ENCODE data around the gene FCHSD2.

Gene FCHSD2

DNA sequence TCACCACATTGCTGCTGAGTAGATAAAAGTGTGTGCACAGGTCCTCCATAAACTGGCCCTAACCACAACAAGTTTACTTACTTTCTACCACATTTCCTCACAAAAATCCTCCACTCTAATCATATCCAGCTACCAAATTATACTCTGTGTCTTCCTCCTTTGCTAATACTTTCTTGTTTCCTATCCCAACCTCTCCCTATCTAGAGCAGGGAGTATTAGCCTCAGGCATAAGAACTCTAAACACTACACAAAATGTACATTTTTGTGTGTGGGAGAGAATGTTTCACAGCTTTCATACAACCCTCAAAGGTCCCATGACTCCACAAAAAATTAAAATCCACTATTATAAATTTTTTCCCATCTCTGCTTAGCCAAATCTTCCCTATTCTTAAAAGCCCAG is 255.5 kb downstream of the FCHSD2 start:
- Histone ChIP-seq H3K27me3 (replicated peaks in 2 of 5; ENCODE audit: control insufficient read depth in 4 of 5, insufficient read depth in 5 of 5, low read length in 4 of 5) (no peaks in the 10 kb centered on the region), H3K4me3 (ENCODE audit: control insufficient read depth in 1 of 7, extremely low read depth in 1 of 7, insufficient read depth in 4 of 7, low read depth in 2 of 7, low read length in 6 of 7) (no peak overlapping the region), H3K27ac (ENCODE audit: insufficient read depth in 1 of 2, low read depth in 1 of 2, low read length in 2 of 2, poor library complexity in 1 of 2, severe bottlenecking in 2 of 2) (no peak overlapping the region), H3K4me1 (ENCODE audit: control extremely low read depth in 1 of 4, control insufficient read depth in 4 of 4, insufficient read depth in 4 of 4, low read length in 3 of 4) (no peaks in the 10 kb centered on the region), H3K9me3 (ENCODE audit: control extremely low read depth in 1 of 5, control insufficient read depth in 4 of 5, insufficient read depth in 2 of 5, low read depth in 1 of 5, low read length in 4 of 5) (no peaks in the 10 kb centered on the region), H3K36me3 (ENCODE audit: control insufficient read depth in 4 of 4, insufficient read depth in 4 of 4, low read length in 3 of 4) (peaks cover 22 to 51% (median 35%) of the 10 kb centered on the region in 4 experiments)
- ChIA-PET CTCF (no interaction called here), POLR2A (no interaction called here)
- no peak for DNase-seq

DNA sequence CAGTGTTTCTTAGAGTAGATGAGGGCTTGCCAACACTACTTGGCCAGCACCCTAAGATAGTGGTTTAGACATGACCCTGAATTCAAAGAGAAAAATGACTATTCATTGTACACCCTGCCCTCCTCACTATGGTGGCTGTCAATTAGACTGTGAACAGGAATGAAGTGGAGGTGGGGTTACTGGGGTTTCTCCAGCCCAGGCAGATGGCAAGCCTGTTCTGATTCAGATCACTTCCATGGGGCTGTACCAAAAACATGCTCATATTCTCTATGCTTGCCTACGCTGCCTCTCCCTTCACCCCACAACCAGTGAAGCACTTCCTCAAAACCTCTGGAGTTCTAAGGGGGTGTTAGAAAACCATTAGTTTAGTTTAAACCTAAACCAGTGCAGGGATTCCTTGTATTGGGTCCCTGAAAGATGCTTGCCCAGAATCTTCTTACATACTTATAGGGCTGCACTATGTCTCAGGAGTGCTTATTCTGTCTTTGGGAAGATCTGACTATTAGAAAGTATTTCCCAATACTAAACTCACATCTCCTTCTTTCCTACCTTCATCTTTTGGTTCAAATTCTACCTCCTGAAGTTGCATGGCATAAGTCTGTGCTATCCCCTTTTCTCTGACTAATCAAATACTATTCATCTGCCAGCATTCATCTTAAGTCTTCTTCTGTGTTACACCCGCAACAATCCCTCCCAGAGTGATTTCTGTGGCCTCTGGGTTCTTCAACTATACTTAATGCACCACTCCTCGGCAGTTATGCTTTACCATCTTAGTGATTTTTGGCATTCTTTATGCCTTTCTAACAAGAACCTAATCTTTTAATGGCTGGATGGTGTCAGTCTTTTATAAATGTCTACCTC is 256.1 kb downstream of the FCHSD2 start:
- 100% methylated on average over 1 of the region's 3 CpGs for WGBS (ENCODE audit: insufficient coverage)
- Histone ChIP-seq H3K27me3 (replicated peaks in 2 of 5; ENCODE audit: control insufficient read depth in 4 of 5, insufficient read depth in 5 of 5, low read length in 4 of 5) (no peaks in the 10 kb centered on the region), H3K36me3 (ENCODE audit: control insufficient read depth in 4 of 4, insufficient read depth in 4 of 4, low read length in 3 of 4) (peaks cover 22 to 54% (median 36%) of the 10 kb centered on the region in 4 experiments), H3K4me3 (ENCODE audit: control insufficient read depth in 1 of 7, extremely low read depth in 1 of 7, insufficient read depth in 4 of 7, low read depth in 2 of 7, low read length in 6 of 7) (no peak overlapping the region), H3K27ac (ENCODE audit: insufficient read depth in 1 of 2, low read depth in 1 of 2, low read length in 2 of 2, poor library complexity in 1 of 2, severe bottlenecking in 2 of 2) (no peak overlapping the region), H3K9me3 (ENCODE audit: control extremely low read depth in 1 of 5, control insufficient read depth in 4 of 5, insufficient read depth in 2 of 5, low read depth in 1 of 5, low read length in 4 of 5) (no peaks in the 10 kb centered on the region), H3K4me1 (ENCODE audit: control extremely low read depth in 1 of 4, control insufficient read depth in 4 of 4, insufficient read depth in 4 of 4, low read length in 3 of 4) (no peaks in the 10 kb centered on the region)
- ChIA-PET CTCF (no interaction called here), POLR2A (no interaction called here)
- no peak for DNase-seq

GRCh38 chr11:72876147-72876546 is 266.0 kb downstream of the FCHSD2 start:
- POLR2A ChIA-PET: no interaction called here
- Histone ChIP-seq H3K9me3 (ENCODE audit: control extremely low read depth in 1 of 5, control insufficient read depth in 4 of 5, insufficient read depth in 2 of 5, low read depth in 1 of 5, low read length in 4 of 5) (no peaks in the 10 kb centered on the region), H3K36me3 (ENCODE audit: control insufficient read depth in 4 of 4, insufficient read depth in 4 of 4, low read length in 3 of 4) (peaks cover 8 to 31% (median 19%) of the 10 kb centered on the region in 4 experiments)

DNA sequence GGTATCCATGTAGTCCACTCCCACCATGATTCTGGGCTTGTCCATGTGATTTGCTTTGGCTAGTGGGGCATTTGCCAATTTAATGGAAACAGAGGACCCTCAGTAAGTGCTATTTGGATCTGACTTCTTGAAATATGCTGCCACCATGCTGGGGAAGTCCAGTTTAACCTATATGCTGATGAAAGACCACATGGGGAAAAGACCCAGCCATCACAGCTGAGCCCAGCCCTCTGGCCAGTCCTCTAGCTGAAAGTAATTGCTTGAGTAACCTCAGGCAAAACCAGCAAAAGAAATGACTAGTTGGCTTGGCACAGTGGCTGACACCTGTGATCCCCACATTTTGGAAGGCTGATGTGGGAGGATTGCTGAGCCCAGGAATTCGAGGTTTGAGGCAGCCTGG is 266.4 kb downstream of the FCHSD2 start:
- H3K4me1 ChIP-seq (ENCODE audit: control extremely low read depth in 1 of 4, control insufficient read depth in 4 of 4, insufficient read depth in 4 of 4, low read length in 3 of 4): no peaks in the 10 kb centered on the region
- ChIA-PET POLR2A (no interaction called here), CTCF (no interaction called here)
- 100% methylated on average over 1 of the region's 1 CpG for WGBS (ENCODE audit: insufficient coverage)
- H3K4me3 ChIP-seq (ENCODE audit: control insufficient read depth in 1 of 7, extremely low read depth in 1 of 7, insufficient read depth in 4 of 7, low read depth in 2 of 7, low read length in 6 of 7): no peak overlapping the region
- no peaks in the 10 kb centered on the region for H3K27me3 ChIP-seq (replicated peaks in 2 of 5; ENCODE audit: control insufficient read depth in 4 of 5, insufficient read depth in 5 of 5, low read length in 4 of 5)
- peaks cover 8 to 33% (median 19%) of the 10 kb centered on the region in 4 experiments for H3K36me3 ChIP-seq (ENCODE audit: control insufficient read depth in 4 of 4, insufficient read depth in 4 of 4, low read length in 3 of 4)
- H3K27ac ChIP-seq (ENCODE audit: insufficient read depth in 1 of 2, low read depth in 1 of 2, low read length in 2 of 2, poor library complexity in 1 of 2, severe bottlenecking in 2 of 2): no peak overlapping the region
- no peaks in the 10 kb centered on the region for H3K9me3 ChIP-seq (ENCODE audit: control extremely low read depth in 1 of 5, control insufficient read depth in 4 of 5, insufficient read depth in 2 of 5, low read depth in 1 of 5, low read length in 4 of 5)
- DNase-seq: no peak

More at GRCh38 chr11:72876147-72876546, 266.0 kb downstream of the FCHSD2 start:
- Histone ChIP-seq H3K27ac (ENCODE audit: insufficient read depth in 1 of 2, low read depth in 1 of 2, low read length in 2 of 2, poor library complexity in 1 of 2, severe bottlenecking in 2 of 2) (no peak overlapping the region), H3K4me1 (ENCODE audit: control extremely low read depth in 1 of 4, control insufficient read depth in 4 of 4, insufficient read depth in 4 of 4, low read length in 3 of 4) (no peaks in the 10 kb centered on the region), H3K27me3 (replicated peaks in 2 of 5; ENCODE audit: control insufficient read depth in 4 of 5, insufficient read depth in 5 of 5, low read length in 4 of 5) (no peaks in the 10 kb centered on the region), H3K4me3 (ENCODE audit: control insufficient read depth in 1 of 7, extremely low read depth in 1 of 7, insufficient read depth in 4 of 7, low read depth in 2 of 7, low read length in 6 of 7) (no peak overlapping the region)
- DNase-seq: no peak
- WGBS (ENCODE audit: insufficient coverage): no CpG with 5 or more reads among the region's 3 CpGs
- CTCF ChIA-PET: no interaction called here

GRCh38 chr11:72872012-72872411 is 270.1 kb downstream of the FCHSD2 start:
- POLR2A ChIA-PET: interaction anchor here (0.6 kb wide), 1 partner anchor 34 kb away, joined by 3 read pairs; no protein-coding TSS in a partner anchor
- H3K4me3 ChIP-seq (ENCODE audit: control insufficient read depth in 1 of 7, extremely low read depth in 1 of 7, insufficient read depth in 4 of 7, low read depth in 2 of 7, low read length in 6 of 7): no peak overlapping the region
- WGBS (ENCODE audit: insufficient coverage): no CpG with 5 or more reads among the region's 1 CpG
- H3K9me3 ChIP-seq (ENCODE audit: control extremely low read depth in 1 of 5, control insufficient read depth in 4 of 5, insufficient read depth in 2 of 5, low read depth in 1 of 5, low read length in 4 of 5): no peaks in the 10 kb centered on the region
- H3K27ac ChIP-seq (ENCODE audit: insufficient read depth in 1 of 2, low read depth in 1 of 2, low read length in 2 of 2, poor library complexity in 1 of 2, severe bottlenecking in 2 of 2): no peak overlapping the region
- DNase-seq: no peak
- H3K27me3 ChIP-seq (replicated peaks in 2 of 5; ENCODE audit: control insufficient read depth in 4 of 5, insufficient read depth in 5 of 5, low read length in 4 of 5): no peaks in the 10 kb centered on the region
- H3K4me1 ChIP-seq (ENCODE audit: control extremely low read depth in 1 of 4, control insufficient read depth in 4 of 4, insufficient read depth in 4 of 4, low read length in 3 of 4): no peaks in the 10 kb centered on the region
- CTCF ChIA-PET: no interaction called here
- H3K36me3 ChIP-seq (ENCODE audit: control insufficient read depth in 4 of 4, insufficient read depth in 4 of 4, low read length in 3 of 4): peaks cover 11 to 46% (median 31%) of the 10 kb centered on the region in 4 experiments

DNA sequence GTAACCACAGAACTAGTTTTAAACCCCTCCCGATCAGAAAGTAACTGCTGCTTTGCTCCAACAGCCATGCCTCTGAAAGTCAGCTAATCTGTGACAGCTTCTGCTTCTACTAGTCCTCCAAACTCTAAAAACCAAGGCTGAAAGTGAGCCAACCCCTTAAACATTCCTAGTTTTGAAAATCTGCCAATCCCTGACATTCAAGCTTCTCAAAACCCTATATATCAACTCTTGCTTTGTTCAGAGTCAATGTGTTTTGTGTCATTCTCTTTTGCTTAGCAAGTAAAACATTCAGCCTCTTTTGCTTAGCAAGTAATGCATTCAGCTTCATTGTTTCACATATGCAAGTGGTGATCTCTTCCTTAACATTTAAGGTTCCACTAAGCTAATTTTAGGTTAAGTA is 271.0 kb downstream of the FCHSD2 start:
- peak in 1 of 3 donors; percentile 12 for DNase-seq
- ChIA-PET POLR2A (no interaction called here), CTCF (interaction anchor here (0.7 to 1.4 kb wide), 4 partner anchors 35 to 288 kb away, joined by 3 read pairs; no protein-coding TSS in a partner anchor)
- Histone ChIP-seq H3K9me3 (ENCODE audit: control extremely low read depth in 1 of 5, control insufficient read depth in 4 of 5, insufficient read depth in 2 of 5, low read depth in 1 of 5, low read length in 4 of 5) (no peaks in the 10 kb centered on the region), H3K4me3 (ENCODE audit: control insufficient read depth in 1 of 7, extremely low read depth in 1 of 7, insufficient read depth in 4 of 7, low read depth in 2 of 7, low read length in 6 of 7) (no peak overlapping the region), H3K36me3 (ENCODE audit: control insufficient read depth in 4 of 4, insufficient read depth in 4 of 4, low read length in 3 of 4) (peaks cover 15 to 50% (median 26%) of the 10 kb centered on the region in 4 experiments), H3K27me3 (replicated peaks in 2 of 5; ENCODE audit: control insufficient read depth in 4 of 5, insufficient read depth in 5 of 5, low read length in 4 of 5) (no peaks in the 10 kb centered on the region), H3K4me1 (ENCODE audit: control extremely low read depth in 1 of 4, control insufficient read depth in 4 of 4, insufficient read depth in 4 of 4, low read length in 3 of 4) (no peaks in the 10 kb centered on the region), H3K27ac (ENCODE audit: insufficient read depth in 1 of 2, low read depth in 1 of 2, low read length in 2 of 2, poor library complexity in 1 of 2, severe bottlenecking in 2 of 2) (no peak overlapping the region)
- WGBS (ENCODE audit: insufficient coverage): 100% methylated on average over 1 of the region's 1 CpG

DNA sequence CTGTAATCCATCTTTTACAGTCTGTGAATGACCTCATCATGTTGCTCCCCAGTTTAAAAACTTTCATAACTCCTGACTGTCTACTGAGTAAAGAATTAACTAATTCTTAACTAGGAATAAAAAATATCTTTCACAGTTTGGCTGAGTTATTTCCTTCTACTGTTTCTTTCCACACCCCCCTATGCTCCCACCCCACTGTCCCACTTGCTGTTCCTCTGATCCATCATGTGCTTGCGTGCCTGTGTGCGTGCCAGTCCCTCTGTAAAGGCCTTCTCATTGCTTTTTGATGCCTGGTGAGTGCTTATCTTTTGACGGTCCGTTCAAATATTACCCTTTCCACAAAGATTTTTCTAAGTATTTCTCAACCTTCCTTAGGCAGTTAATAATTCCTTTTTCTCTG is 272.3 kb downstream of the FCHSD2 start:
- H3K9me3 ChIP-seq (ENCODE audit: control extremely low read depth in 1 of 5, control insufficient read depth in 4 of 5, insufficient read depth in 2 of 5, low read depth in 1 of 5, low read length in 4 of 5): no peaks in the 10 kb centered on the region
- CTCF ChIA-PET: interaction anchor here (0.7 kb wide), 2 partner anchors 11 to 316 kb away, joined by 3 read pairs; no protein-coding TSS in a partner anchor
- WGBS (ENCODE audit: insufficient coverage): 50% methylated on average over 2 of the region's 4 CpGs
- no peak for DNase-seq
- no peaks in the 10 kb centered on the region for H3K27me3 ChIP-seq (replicated peaks in 2 of 5; ENCODE audit: control insufficient read depth in 4 of 5, insufficient read depth in 5 of 5, low read length in 4 of 5)
- peaks cover 1 to 6% (median 3%) of the 10 kb centered on the region in 4 experiments for H3K4me1 ChIP-seq (ENCODE audit: control extremely low read depth in 1 of 4, control insufficient read depth in 4 of 4, insufficient read depth in 4 of 4, low read length in 3 of 4)
- POLR2A ChIA-PET: no interaction called here
- no peak overlapping the region for H3K4me3 ChIP-seq (ENCODE audit: control insufficient read depth in 1 of 7, extremely low read depth in 1 of 7, insufficient read depth in 4 of 7, low read depth in 2 of 7, low read length in 6 of 7)
- no peak overlapping the region for H3K27ac ChIP-seq (ENCODE audit: insufficient read depth in 1 of 2, low read depth in 1 of 2, low read length in 2 of 2, poor library complexity in 1 of 2, severe bottlenecking in 2 of 2)
- peaks cover 11 to 43% (median 19%) of the 10 kb centered on the region in 4 experiments for H3K36me3 ChIP-seq (ENCODE audit: control insufficient read depth in 4 of 4, insufficient read depth in 4 of 4, low read length in 3 of 4)

Measured in common myeloid progenitor, CD34-positive (primary cell).